ENCODE data around the gene CBFA2T2.

GRCh38 chr20:33578510-33578909 lies 88.6 kb downstream of the CBFA2T2 start:
- TF ChIP-seq CTCF (IDR thresholded peaks at IDR 0.05), result no peak
- TF ChIP-seq EP300 (IDR thresholded peaks at IDR 0.05), result peak in 1 of 2 donors; percentile 27
- no peak for TF ChIP-seq POLR2A (IDR thresholded peaks at IDR 0.05)

Data from tibial nerve (tissue), 4 donors.